HEK293 (cell line): ENCODE measurements around the gene PLD5.

Experiments used
- CTCF ChIA-PET: fragments of 350-600 bp; formaldehyde crosslinking; extraction: SDS; loops from one replicate; lab custom pipeline; 2021; ENCODE audit warnings: antibody characterized with exemption; lab: Yijun Ruan, JAX
- POLR2A ChIA-PET: fragments of 300-600 bp; formaldehyde crosslinking; extraction: SDS; loops from one replicate; lab custom pipeline; 2020; ENCODE audit warnings: antibody characterized with exemption, inconsistent platforms; lab: Yijun Ruan, JAX
- H3K27ac ChIP-seq: fragments of 200-500 bp; sonication (Bioruptor generic); 2 replicates; pipeline ENCODE4 v1.5.1; 2014; ENCODE audit warnings: low read depth, low read length, control low read depth, inconsistent platforms; ENCODE audit errors: extremely low read depth
- H3K36me3 ChIP-seq, 2 experiments: fragments of 200-500 bp in 1 of 2; sonication (Bioruptor generic) in 1 of 2; 1 replicate in 1 of 2; 2 replicates in 1 of 2; pipeline ENCODE4 v1.5.1; 2014 to 2017; ENCODE audit warnings: inconsistent platforms in 2 of 2, low read length in 2 of 2; ENCODE audit not compliant: control insufficient read depth in 2 of 2, insufficient read depth in 1 of 2
- H3K4me1 ChIP-seq: fragments of 200-500 bp; sonication (Bioruptor generic); 2 replicates; pipeline ENCODE4 v1.5.1; 2014; ENCODE audit warnings: mild to moderate bottlenecking, low read length, inconsistent platforms; ENCODE audit not compliant: control insufficient read depth, insufficient read depth
- H3K4me3 ChIP-seq: 2 replicates; pipeline ENCODE4 v1.5.1; 2011; ENCODE audit warnings: low read depth, mild to moderate bottlenecking, control low read depth, low read length, moderate library complexity
- H3K9me3 ChIP-seq: fragments of 200-500 bp; sonication (Bioruptor generic); 2 replicates; pipeline ENCODE4 v1.5.1; 2014; ENCODE audit warnings: low read depth, low read length, inconsistent platforms; ENCODE audit not compliant: control insufficient read depth, insufficient read depth
- OSR2 ChIP-seq: fragments of 450-650 bp; formaldehyde crosslinking; IDR thresholded peaks from 2 replicates; pipeline ENCODE4 v1.5.1; 2016; ENCODE audit warnings: missing biosample characterization, missing genetic modification characterization
- PRDM1 ChIP-seq: fragments of 450-650 bp; formaldehyde crosslinking; IDR thresholded peaks from 2 replicates; pipeline ENCODE4; 2016; ENCODE audit warnings: missing biosample characterization, missing genetic modification characterization
- TCF7L2 ChIP-seq: IDR thresholded peaks from 2 replicates; pipeline ENCODE4 v1.6.1; 2011; ENCODE audit warnings: low read depth, mild to moderate bottlenecking, inconsistent platforms, low read length, moderate library complexity, borderline replicate concordance
- ZBTB1 ChIP-seq: fragments of 450-650 bp; formaldehyde crosslinking; IDR thresholded peaks from 2 replicates; pipeline ENCODE4 v1.5.1; 2016; ENCODE audit warnings: missing biosample characterization, missing genetic modification characterization
- ZBTB20 ChIP-seq: fragments of 450-650 bp; formaldehyde crosslinking; IDR thresholded peaks from 2 replicates; pipeline ENCODE4 v1.5.1; 2016; ENCODE audit warnings: missing biosample characterization, missing genetic modification characterization
- ZBTB44 ChIP-seq: fragments of 450-650 bp; IDR thresholded peaks from 2 replicates; pipeline ENCODE4 v1.5.1; 2018; ENCODE audit warnings: missing biosample characterization, mild to moderate bottlenecking, missing genetic modification characterization
- ZFHX2 ChIP-seq: fragments of 450-650 bp; formaldehyde crosslinking; conservative IDR thresholded peaks from 2 replicates; pipeline ENCODE4 v1.5.1; 2016; ENCODE audit warnings: missing biosample characterization, missing genetic modification characterization
- ZFP3 ChIP-seq: fragments of 450-650 bp; formaldehyde crosslinking; IDR thresholded peaks from 2 replicates; pipeline ENCODE4 v1.5.1; 2016; ENCODE audit warnings: low read depth, missing biosample characterization, missing genetic modification characterization
- ZIC2 ChIP-seq: fragments of 450-650 bp; formaldehyde crosslinking; IDR thresholded peaks from 2 replicates; pipeline ENCODE4 v1.5.1; 2016; ENCODE audit warnings: missing biosample characterization, missing genetic modification characterization
- ZNF157 ChIP-seq: fragments of 450-650 bp; formaldehyde crosslinking; IDR thresholded peaks from 2 replicates; pipeline ENCODE4 v1.5.1; 2016; ENCODE audit warnings: missing biosample characterization, missing genetic modification characterization
- ZNF19 ChIP-seq: fragments of 450-650 bp; formaldehyde crosslinking; IDR thresholded peaks from 2 replicates; pipeline ENCODE4; 2016; ENCODE audit warnings: missing biosample characterization, missing genetic modification characterization, low read depth
- ZNF214 ChIP-seq: fragments of 450-650 bp; formaldehyde crosslinking; IDR thresholded peaks from 2 replicates; pipeline ENCODE4 v1.5.1; 2017; ENCODE audit warnings: missing biosample characterization, mild to moderate bottlenecking, missing genetic modification characterization, borderline replicate concordance
- ZNF248 ChIP-seq: fragments of 450-650 bp; formaldehyde crosslinking; IDR thresholded peaks from 2 replicates; pipeline ENCODE4 v1.5.1; 2017; ENCODE audit warnings: missing biosample characterization, missing genetic modification characterization
- ZNF600 ChIP-seq: fragments of 450-650 bp; formaldehyde crosslinking; IDR thresholded peaks from 2 replicates; pipeline ENCODE4 v1.5.1; 2016; ENCODE audit warnings: missing biosample characterization, missing genetic modification characterization
- ZNF837 ChIP-seq: fragments of 450-650 bp; formaldehyde crosslinking; IDR thresholded peaks from 2 replicates; pipeline ENCODE4 v1.5.1; 2016; ENCODE audit warnings: missing biosample characterization, missing genetic modification characterization
- ZSCAN16 ChIP-seq: fragments of 450-650 bp; formaldehyde crosslinking; IDR thresholded peaks from 2 replicates; pipeline ENCODE4 v1.5.1; 2016; ENCODE audit warnings: missing biosample characterization, missing genetic modification characterization
- ZXDB ChIP-seq: fragments of 450-650 bp; formaldehyde crosslinking; IDR thresholded peaks from 2 replicates; pipeline ENCODE4 v1.5.1; 2016; ENCODE audit warnings: missing biosample characterization, missing genetic modification characterization
- TF ChIP-seq, protein P1 (sequence below): fragments of 450-650 bp; formaldehyde crosslinking; conservative IDR thresholded peaks from 2 replicates; pipeline ENCODE4 v1.5.1; 2016; ENCODE audit warnings: low read depth, missing biosample characterization, missing genetic modification characterization
- TF ChIP-seq, protein P2 (sequence below): fragments of 450-650 bp; formaldehyde crosslinking; IDR thresholded peaks from 2 replicates; pipeline ENCODE4 v1.5.1; 2017; ENCODE audit warnings: missing biosample characterization, missing genetic modification characterization
- TF ChIP-seq, protein P3 (sequence below): fragments of 450-650 bp; formaldehyde crosslinking; IDR thresholded peaks from 2 replicates; pipeline ENCODE4 v1.5.1; 2016; ENCODE audit warnings: missing biosample characterization, missing genetic modification characterization, borderline replicate concordance
- TF ChIP-seq, protein P4 (sequence below): fragments of 450-650 bp; formaldehyde crosslinking; IDR thresholded peaks from 2 replicates; pipeline ENCODE4 v1.5.1; 2016; ENCODE audit warnings: missing biosample characterization, missing genetic modification characterization
- TF ChIP-seq, protein P5 (sequence below): fragments of 450-650 bp; formaldehyde crosslinking; IDR thresholded peaks from 2 replicates; pipeline ENCODE4 v1.5.1; 2016; ENCODE audit warnings: missing biosample characterization, missing genetic modification characterization, low read depth

The PLD5 gene

GRCh38 chr1:242139442-242139841, 385.1 kb downstream of the PLD5 start (continued):
- TF ChIP-seq, protein P1, sequence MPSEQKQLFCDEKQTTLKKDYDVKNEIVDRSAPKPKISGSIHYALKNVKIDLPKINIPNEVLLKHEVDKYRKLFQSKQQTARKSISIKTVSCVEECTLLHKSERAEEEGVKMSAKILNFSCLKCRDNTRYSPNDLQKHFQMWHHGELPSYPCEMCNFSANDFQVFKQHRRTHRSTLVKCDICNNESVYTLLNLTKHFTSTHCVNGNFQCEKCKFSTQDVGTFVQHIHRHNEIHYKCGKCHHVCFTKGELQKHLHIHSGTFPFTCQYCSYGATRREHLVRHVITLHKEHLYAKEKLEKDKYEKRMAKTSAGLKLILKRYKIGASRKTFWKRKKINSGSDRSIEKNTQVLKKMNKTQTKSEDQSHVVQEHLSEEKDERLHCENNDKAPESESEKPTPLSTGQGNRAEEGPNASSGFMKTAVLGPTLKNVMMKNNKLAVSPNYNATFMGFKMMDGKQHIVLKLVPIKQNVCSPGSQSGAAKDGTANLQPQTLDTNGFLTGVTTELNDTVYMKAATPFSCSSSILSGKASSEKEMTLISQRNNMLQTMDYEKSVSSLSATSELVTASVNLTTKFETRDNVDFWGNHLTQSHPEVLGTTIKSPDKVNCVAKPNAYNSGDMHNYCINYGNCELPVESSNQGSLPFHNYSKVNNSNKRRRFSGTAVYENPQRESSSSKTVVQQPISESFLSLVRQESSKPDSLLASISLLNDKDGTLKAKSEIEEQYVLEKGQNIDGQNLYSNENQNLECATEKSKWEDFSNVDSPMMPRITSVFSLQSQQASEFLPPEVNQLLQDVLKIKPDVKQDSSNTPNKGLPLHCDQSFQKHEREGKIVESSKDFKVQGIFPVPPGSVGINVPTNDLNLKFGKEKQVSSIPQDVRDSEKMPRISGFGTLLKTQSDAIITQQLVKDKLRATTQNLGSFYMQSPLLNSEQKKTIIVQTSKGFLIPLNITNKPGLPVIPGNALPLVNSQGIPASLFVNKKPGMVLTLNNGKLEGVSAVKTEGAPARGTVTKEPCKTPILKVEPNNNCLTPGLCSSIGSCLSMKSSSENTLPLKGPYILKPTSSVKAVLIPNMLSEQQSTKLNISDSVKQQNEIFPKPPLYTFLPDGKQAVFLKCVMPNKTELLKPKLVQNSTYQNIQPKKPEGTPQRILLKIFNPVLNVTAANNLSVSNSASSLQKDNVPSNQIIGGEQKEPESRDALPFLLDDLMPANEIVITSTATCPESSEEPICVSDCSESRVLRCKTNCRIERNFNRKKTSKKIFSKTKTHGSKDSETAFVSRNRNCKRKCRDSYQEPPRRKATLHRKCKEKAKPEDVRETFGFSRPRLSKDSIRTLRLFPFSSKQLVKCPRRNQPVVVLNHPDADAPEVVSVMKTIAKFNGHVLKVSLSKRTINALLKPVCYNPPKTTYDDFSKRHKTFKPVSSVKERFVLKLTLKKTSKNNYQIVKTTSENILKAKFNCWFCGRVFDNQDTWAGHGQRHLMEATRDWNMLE (tag by site-specific recombination) = no peak
- TF ChIP-seq, protein P2, sequence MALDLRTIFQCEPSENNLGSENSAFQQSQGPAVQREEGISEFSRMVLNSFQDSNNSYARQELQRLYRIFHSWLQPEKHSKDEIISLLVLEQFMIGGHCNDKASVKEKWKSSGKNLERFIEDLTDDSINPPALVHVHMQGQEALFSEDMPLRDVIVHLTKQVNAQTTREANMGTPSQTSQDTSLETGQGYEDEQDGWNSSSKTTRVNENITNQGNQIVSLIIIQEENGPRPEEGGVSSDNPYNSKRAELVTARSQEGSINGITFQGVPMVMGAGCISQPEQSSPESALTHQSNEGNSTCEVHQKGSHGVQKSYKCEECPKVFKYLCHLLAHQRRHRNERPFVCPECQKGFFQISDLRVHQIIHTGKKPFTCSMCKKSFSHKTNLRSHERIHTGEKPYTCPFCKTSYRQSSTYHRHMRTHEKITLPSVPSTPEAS (tag by site-specific recombination) = no peak
- TF ChIP-seq ZBTB44 (no peak), ZNF19 (tag by site-specific recombination) (no peak), OSR2 (no peak), ZBTB20 (tag by site-specific recombination) (no peak)
- TF ChIP-seq, all 188 proteins: peak for 0

DNA sequence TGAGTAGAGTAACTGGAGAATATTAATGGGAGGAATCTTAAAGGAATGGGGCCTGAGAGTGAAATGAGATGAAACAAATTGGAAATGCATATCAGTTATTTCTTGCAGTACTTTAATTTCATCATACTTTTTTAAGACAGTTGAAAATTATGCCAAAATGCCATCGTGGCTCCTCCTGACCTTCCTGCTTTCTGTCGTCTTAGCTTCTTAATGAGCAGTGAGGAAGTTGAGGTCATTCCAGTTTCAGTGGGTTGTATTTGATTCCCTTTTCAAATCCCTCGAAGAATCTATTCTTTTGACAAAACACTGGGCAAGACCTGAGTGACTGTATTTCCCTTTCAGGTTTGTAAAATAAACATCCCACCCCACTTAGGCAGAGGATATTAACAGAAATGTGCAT, 390.7 kb downstream of the PLD5 start:
- Histone ChIP-seq H3K36me3 (no peaks in the 10 kb centered on the region), H3K27ac (no peak overlapping the region), H3K4me1 (no peaks in the 10 kb centered on the region), H3K4me3 (no peak overlapping the region), H3K9me3 (no peaks in the 10 kb centered on the region)
- POLR2A ChIA-PET = no interaction called here
- CTCF ChIA-PET = interaction anchor here (0.6 to 1.1 kb wide), 3 partner anchors 13 to 233 kb away, joined by 3 to 4 read pairs (median 3); no protein-coding TSS in a partner anchor
- TF ChIP-seq PRDM1 (no peak), ZNF600 (tag by site-specific recombination) (no peak), ZXDB (tag by site-specific recombination) (no peak), ZNF214 (tag by site-specific recombination) (no peak), ZBTB1 (tag by site-specific recombination) (no peak), TCF7L2 (no peak), ZIC2 (tag by site-specific recombination) (no peak), ZFHX2 (tag by site-specific recombination) (no peak), ZSCAN16 (tag by site-specific recombination) (no peak), ZNF157 (tag by site-specific recombination) (no peak), ZNF248 (no peak), ZBTB20 (tag by site-specific recombination) (no peak), ZFP3 (no peak), ZNF837 (tag by site-specific recombination) (no peak)
- TF ChIP-seq, protein P3, sequence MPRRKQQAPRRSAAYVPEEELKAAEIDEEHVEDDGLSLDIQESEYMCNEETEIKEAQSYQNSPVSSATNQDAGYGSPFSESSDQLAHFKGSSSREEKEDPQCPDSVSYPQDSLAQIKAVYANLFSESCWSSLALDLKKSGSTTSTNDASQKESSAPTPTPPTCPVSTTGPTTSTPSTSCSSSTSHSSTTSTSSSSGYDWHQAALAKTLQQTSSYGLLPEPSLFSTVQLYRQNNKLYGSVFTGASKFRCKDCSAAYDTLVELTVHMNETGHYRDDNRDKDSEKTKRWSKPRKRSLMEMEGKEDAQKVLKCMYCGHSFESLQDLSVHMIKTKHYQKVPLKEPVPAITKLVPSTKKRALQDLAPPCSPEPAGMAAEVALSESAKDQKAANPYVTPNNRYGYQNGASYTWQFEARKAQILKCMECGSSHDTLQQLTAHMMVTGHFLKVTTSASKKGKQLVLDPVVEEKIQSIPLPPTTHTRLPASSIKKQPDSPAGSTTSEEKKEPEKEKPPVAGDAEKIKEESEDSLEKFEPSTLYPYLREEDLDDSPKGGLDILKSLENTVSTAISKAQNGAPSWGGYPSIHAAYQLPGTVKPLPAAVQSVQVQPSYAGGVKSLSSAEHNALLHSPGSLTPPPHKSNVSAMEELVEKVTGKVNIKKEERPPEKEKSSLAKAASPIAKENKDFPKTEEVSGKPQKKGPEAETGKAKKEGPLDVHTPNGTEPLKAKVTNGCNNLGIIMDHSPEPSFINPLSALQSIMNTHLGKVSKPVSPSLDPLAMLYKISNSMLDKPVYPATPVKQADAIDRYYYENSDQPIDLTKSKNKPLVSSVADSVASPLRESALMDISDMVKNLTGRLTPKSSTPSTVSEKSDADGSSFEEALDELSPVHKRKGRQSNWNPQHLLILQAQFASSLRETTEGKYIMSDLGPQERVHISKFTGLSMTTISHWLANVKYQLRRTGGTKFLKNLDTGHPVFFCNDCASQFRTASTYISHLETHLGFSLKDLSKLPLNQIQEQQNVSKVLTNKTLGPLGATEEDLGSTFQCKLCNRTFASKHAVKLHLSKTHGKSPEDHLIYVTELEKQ (tag by site-specific recombination) = no peak
- TF ChIP-seq, protein P4, sequence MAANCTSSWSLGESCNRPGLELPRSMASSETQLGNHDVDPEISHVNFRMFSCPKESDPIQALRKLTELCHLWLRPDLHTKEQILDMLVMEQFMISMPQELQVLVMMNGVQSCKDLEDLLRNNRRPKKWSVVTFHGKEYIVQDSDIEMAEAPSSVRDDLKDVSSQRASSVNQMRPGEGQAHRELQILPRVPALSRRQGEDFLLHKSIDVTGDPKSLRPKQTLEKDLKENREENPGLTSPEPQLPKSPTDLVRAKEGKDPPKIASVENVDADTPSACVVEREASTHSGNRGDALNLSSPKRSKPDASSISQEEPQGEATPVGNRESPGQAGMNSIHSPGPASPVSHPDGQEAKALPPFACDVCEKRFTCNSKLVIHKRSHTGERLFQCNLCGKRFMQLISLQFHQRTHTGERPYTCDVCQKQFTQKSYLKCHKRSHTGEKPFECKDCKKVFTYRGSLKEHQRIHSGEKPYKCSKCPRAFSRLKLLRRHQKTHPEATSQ = no peak
- TF ChIP-seq, protein P5, sequence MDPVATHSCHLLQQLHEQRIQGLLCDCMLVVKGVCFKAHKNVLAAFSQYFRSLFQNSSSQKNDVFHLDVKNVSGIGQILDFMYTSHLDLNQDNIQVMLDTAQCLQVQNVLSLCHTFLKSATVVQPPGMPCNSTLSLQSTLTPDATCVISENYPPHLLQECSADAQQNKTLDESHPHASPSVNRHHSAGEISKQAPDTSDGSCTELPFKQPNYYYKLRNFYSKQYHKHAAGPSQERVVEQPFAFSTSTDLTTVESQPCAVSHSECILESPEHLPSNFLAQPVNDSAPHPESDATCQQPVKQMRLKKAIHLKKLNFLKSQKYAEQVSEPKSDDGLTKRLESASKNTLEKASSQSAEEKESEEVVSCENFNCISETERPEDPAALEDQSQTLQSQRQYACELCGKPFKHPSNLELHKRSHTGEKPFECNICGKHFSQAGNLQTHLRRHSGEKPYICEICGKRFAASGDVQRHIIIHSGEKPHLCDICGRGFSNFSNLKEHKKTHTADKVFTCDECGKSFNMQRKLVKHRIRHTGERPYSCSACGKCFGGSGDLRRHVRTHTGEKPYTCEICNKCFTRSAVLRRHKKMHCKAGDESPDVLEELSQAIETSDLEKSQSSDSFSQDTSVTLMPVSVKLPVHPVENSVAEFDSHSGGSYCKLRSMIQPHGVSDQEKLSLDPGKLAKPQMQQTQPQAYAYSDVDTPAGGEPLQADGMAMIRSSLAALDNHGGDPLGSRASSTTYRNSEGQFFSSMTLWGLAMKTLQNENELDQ (tag by site-specific recombination) = no peak
